Muscle layer of colon (tissue), 2 donors: ENCODE data around the gene C21orf91.
"Not testable (repeated sequence)": the region's sequence is repeated elsewhere in the genome, so short reads cannot be mapped to it uniquely, and the experiment has no call there.

ENCODE experiments used
- H3K27ac ChIP-seq: one replicate; pipeline ENCODE4 v1.7.0; 2013; ENCODE audit warnings: low read depth, mild to moderate bottlenecking, low read length, moderate library complexity
- H3K27me3 ChIP-seq, 2 donors: one replicate each; pipeline ENCODE4 v1.7.0; 2013; ENCODE audit warnings: low read length in 2 of 2, mild to moderate bottlenecking in 2 of 2; ENCODE audit not compliant: insufficient read depth in 2 of 2, control insufficient read depth in 1 of 2
- H3K36me3 ChIP-seq: one replicate; pipeline ENCODE4 v1.7.0; 2013; ENCODE audit warnings: mild to moderate bottlenecking, low read length; ENCODE audit not compliant: insufficient read depth
- H3K4me1 ChIP-seq: one replicate; pipeline ENCODE4 v1.7.0; 2013; ENCODE audit warnings: mild to moderate bottlenecking, low read length; ENCODE audit not compliant: insufficient read depth
- H3K4me3 ChIP-seq, 2 donors: one replicate each; pipeline ENCODE4 v1.7.0; 2013; ENCODE audit warnings: low read length in 2 of 2, low read depth in 1 of 2, mild to moderate bottlenecking in 1 of 2, moderate library complexity in 1 of 2
- H3K9ac ChIP-seq: one replicate; pipeline ENCODE4 v1.7.0; 2013; ENCODE audit warnings: low read length
- H3K9me3 ChIP-seq: one replicate; pipeline ENCODE4 v1.7.0; 2013; ENCODE audit warnings: mild to moderate bottlenecking, low read length
- donor health status: abdominal sarcoma.
- donor health status: Adenocarcinoma of cecum.

Gene C21orf91

DNA sequence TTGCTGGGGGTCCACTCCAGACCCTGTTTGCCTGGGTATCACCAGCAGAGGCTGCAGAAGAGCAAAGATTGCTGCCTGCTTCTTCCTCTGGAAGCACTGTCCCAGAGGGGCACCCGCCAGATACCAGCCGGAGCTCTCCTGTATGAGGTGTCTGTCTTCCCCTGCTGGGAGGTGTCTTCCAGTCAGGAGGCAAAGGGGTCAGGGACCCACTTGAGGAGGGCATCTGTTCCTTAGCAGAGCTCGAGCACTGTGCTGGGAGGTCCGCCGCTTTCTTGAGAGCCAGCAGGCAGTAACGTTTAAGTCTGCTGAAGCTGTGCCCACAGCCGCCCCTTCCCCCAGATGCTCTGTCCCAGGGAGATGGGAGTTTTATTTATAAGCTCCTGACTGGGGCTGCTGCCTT lies 44.1 kb downstream of the C21orf91 start:
- H3K27me3 ChIP-seq, H3K36me3 ChIP-seq, H3K4me3 ChIP-seq, H3K9ac ChIP-seq, H3K4me1 ChIP-seq, H3K9me3 ChIP-seq, H3K27ac ChIP-seq: not testable (repeated sequence)

DNA sequence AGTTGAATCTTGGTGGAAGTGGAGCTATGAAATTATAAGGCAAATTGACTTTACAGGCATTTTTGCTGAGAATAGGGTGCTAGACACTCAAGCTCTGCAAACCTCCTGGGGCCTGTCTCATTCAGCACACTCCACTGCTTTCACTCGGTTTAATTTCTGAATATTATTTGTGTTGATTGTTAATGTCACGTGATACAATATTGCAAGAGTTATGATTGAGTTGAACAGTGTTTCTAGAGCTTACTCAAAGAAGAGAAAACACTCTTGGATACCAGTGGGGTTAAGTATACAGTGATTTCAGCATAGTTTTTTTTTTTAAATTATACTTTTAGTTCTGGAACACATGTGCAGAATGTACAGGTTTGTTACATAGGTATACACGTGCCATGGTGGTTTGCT lies 49.7 kb downstream of the C21orf91 start:
- Histone ChIP-seq H3K27ac (no peak overlapping the region), H3K4me3 (no peak overlapping the region), H3K27me3 (no peaks in the 10 kb centered on the region), H3K9ac (no peak overlapping the region), H3K4me1 (no peaks in the 10 kb centered on the region), H3K9me3 (no peaks in the 10 kb centered on the region), H3K36me3 (no peaks in the 10 kb centered on the region)

DNA sequence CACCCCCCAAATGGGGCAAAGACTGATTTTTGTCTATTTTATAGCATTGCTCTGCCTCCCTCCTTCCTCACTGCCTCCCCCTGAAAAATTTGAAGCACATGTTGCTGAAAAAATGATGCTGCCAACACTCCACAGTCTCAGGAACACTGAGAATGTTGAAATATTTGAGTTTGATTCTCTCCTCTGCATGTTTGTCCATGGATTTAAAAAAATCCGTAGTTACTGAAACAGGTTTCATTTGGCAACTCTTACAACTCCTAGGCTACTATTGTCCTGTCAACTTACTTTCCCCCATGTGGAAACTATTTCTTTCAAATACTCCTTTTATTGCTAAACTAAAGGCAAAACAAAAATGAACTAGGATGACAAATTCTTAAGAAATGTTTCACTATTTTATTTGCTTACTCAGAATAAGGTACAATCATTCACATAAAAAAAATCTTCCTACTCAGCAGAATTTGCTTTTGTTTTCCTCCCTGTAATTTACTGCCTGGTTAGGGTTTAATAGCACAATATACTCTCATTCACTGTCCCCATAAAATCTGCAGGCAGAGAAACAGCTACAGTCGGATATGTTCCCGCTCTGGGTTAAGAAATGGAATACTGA lies 50.2 kb downstream of the C21orf91 start:
- Histone ChIP-seq H3K9ac (no peak overlapping the region), H3K4me3 (no peak overlapping the region), H3K36me3 (no peaks in the 10 kb centered on the region), H3K4me1 (no peaks in the 10 kb centered on the region), H3K9me3 (no peaks in the 10 kb centered on the region), H3K27ac (no peak overlapping the region), H3K27me3 (no peaks in the 10 kb centered on the region)

DNA sequence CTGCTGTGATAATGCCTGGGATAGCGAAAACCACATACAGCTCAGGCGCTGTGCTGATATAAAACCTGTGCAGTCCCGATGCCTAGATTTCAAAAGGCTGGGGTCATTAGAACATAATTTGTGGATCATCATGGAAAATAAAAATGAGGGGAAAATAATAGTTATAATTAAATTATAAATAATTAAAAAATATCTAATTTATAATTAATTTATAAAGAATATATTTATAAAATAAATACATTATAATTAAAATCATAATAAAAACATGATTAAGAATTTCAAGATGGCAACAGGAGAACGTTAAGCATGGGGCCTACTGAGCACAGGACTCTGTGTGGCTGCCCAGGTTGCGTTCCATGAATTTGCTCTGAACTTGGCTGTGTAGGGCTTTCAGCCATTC lies 53.9 kb downstream of the C21orf91 start:
- no peaks in the 10 kb centered on the region for H3K9me3 ChIP-seq

DNA sequence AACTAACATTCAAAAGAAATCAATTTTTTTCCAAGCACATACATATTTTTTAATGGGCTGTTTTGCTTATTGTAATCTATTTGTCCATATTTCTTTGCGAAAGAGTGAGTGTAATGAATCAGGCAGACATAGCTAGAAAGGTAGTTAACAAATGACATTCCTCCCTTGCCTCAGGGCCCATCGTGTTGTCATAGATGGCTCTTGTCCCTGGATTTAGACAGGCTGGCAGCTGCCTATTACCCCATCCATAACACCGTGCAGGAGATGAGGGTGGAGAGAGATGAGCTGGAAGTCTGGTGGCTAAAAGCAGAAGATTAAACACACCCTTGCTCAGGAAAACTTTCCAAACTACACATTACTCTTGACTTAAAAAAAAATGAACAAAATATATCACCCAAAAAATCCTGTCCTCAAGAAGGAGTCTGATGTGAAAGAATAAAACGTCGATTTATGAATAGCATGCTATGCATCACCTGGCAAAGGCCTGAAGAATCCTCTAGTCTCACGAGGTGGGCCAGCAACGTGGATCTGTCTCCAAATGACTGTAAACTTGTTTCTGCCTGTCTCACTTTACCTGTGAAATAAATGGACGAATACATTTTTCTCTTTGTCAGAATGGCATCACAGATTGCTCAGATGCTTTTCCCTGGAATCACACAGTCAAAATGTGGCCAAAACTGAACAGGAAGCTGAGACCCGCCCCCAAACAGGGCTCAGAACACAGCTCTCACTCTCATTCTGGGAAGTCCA lies 55.7 kb downstream of the C21orf91 start:
- H3K9ac ChIP-seq, result no peak overlapping the region
- no peak overlapping the region for H3K4me3 ChIP-seq
- no peak overlapping the region for H3K27ac ChIP-seq
- H3K4me1 ChIP-seq, result no peaks in the 10 kb centered on the region
- no peaks in the 10 kb centered on the region for H3K27me3 ChIP-seq
- H3K36me3 ChIP-seq, result no peaks in the 10 kb centered on the region
- H3K9me3 ChIP-seq, result no peaks in the 10 kb centered on the region

More for the DNA sequence above, 53.9 kb downstream of the C21orf91 start:
- Histone ChIP-seq H3K9ac (no peak overlapping the region), H3K4me3 (no peak overlapping the region), H3K27ac (no peak overlapping the region), H3K27me3 (no peaks in the 10 kb centered on the region), H3K36me3 (no peaks in the 10 kb centered on the region), H3K4me1 (no peaks in the 10 kb centered on the region)

DNA sequence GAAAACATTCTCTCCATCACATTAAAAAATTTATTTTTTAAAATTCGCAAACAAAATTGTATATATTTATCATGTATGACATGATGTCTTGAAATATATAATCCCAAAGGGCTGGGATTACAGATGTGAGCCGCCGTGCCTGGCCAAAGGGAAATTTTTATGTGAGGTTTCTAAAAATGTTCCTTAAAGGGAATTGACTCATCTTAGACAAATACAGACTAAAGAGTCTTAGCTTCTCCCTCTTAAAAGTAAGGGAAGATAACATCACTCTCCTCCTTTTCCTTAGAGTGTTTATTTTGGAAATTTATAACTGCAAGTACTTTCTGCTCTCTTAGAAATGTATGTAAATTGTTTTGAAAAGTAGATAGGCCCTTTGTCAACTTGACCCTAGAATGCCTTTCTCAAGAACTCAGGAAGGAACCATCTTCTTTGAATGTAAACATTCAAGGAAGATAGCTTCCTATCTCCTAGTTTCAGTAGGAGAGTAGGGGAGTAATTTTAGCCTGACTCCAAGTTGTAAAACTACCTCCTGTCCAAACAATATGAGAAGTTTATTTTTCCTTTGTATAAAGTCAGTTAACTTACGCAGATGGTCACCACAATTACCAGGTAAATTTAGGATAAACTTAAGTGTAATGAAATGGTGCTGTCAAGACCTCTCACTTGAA lies 59.5 kb downstream of the C21orf91 start:
- no peak overlapping the region for H3K27ac ChIP-seq

DNA sequence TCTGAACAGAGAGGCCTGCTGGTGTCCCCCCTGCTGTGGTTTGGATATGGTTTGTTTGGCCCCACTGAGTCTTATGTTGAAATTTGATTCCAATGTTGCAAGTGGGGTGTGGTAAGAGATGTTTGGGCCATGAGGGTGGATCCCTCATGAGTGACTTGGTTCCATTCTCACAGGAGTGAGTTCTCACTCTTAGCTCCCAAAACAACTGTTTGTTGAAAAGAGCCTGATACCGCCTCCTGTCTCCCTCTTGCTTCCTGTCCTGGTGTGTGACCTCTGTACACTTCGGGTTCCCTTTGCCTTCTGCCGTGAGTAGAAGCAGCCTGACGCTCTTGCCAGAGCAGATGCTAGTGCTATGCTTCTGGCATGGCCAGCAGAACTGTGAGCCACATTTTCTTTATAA lies 60.5 kb downstream of the C21orf91 start:
- Histone ChIP-seq H3K4me3 (no peak overlapping the region), H3K9ac (no peak overlapping the region), H3K36me3 (no peaks in the 10 kb centered on the region), H3K9me3 (no peaks in the 10 kb centered on the region), H3K4me1 (no peaks in the 10 kb centered on the region), H3K27ac (no peak overlapping the region), H3K27me3 (no peaks in the 10 kb centered on the region)

More for the DNA sequence above, 59.5 kb downstream of the C21orf91 start:
- Histone ChIP-seq H3K9me3 (no peaks in the 10 kb centered on the region), H3K9ac (no peak overlapping the region), H3K4me1 (no peaks in the 10 kb centered on the region), H3K27me3 (no peaks in the 10 kb centered on the region), H3K4me3 (no peak overlapping the region), H3K36me3 (no peaks in the 10 kb centered on the region)

DNA sequence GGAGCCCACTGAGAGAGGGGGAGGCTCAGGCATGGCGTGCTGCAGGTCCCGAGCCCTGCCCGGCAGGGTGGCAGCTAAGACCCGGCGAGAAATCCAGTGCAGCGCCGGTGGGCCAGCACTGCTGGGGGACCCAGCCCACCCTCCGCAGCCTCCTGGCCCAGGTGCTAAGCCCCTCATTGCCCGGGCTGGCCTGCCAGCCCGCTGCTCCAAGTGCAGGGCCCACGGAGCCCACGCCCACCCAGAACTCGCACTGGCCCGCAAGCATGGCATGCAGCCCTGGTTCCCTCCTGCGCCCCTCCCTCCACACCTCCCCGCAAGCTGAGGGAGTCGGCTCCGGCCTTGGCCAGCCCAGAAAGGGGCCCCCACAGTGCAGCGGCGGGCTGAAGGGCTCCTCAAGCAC lies 61.5 kb downstream of the C21orf91 start:
- no peak overlapping the region for H3K4me3 ChIP-seq
- H3K9ac ChIP-seq, result no peak overlapping the region
- no peaks in the 10 kb centered on the region for H3K4me1 ChIP-seq
- no peak overlapping the region for H3K27ac ChIP-seq
- no peaks in the 10 kb centered on the region for H3K36me3 ChIP-seq
- H3K9me3 ChIP-seq, result no peaks in the 10 kb centered on the region
- no peaks in the 10 kb centered on the region for H3K27me3 ChIP-seq

DNA sequence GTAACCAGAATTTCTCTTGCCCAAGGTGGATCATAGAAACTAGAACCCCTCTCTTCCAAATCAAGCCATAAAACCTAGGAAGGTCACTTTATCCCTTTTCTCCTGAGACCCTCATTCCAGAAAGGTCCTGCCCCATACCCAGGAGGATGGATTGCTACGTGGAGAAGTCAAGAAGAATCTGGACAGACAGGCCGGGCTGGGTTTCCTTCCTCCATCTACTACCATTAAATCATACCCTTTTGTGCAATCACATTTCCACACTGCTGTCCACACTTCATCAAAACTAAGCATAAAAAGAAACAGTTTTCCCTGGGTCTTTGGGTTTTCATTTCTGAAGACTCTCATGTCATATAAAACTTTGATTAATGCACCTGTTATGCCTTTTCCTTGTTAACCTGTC lies 65.4 kb downstream of the C21orf91 start:
- H3K27me3 ChIP-seq, result no peaks in the 10 kb centered on the region
- H3K9me3 ChIP-seq, result no peaks in the 10 kb centered on the region
- H3K4me1 ChIP-seq, result no peaks in the 10 kb centered on the region
- H3K36me3 ChIP-seq, result no peaks in the 10 kb centered on the region
- H3K9ac ChIP-seq, result no peak overlapping the region
- H3K4me3 ChIP-seq, result no peak overlapping the region
- no peak overlapping the region for H3K27ac ChIP-seq

DNA sequence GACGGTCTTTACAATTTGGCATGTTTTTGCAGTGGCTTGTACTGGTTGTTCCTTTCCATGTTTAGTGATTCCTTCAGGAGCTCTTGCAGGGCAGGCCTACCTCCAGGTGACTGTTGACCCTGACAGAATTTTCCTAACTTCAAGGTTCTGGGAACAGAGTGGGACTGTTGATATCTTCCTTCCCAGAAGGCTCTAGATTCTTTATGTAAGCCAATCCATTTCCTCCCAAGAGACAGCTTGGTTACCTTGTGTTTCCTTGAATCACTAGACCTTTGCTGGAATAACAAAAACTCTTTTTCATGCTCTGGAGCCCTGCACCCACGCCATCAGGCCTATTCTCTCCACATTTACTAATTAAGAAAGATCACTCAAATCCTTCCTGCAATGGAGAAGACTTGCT lies 67.0 kb downstream of the C21orf91 start:
- Histone ChIP-seq H3K9me3 (no peaks in the 10 kb centered on the region), H3K4me1 (no peaks in the 10 kb centered on the region), H3K27ac (no peak overlapping the region), H3K27me3 (no peaks in the 10 kb centered on the region), H3K36me3 (no peaks in the 10 kb centered on the region), H3K9ac (no peak overlapping the region), H3K4me3 (no peak overlapping the region)

DNA sequence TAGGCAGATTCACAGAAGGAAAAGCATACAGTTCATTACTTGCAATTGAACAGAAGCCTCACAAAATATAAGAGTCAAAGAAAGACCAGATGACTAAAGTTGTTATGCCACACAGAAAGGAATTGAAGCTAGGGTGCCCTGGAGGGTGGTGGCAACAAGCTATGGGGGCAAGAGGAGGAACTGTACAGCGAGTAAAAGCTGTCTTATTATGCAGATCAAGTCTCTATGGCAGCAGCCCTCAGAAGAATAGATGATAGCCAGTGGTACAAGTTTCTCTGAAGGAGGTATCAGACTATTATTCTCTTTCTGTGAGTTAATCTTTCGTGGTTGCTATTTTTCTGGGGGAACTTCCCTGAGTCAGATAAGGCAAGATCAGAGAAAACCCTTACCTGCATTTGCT lies 72.2 kb downstream of the C21orf91 start:
- Histone ChIP-seq H3K4me3 (no peak overlapping the region), H3K9me3 (no peaks in the 10 kb centered on the region), H3K4me1 (no peaks in the 10 kb centered on the region), H3K27me3 (no peaks in the 10 kb centered on the region), H3K9ac (no peak overlapping the region), H3K36me3 (no peaks in the 10 kb centered on the region), H3K27ac (no peak overlapping the region)
